TTC549 (cell line): ENCODE measurements around the gene RAPSN.
"Not testable (repeated sequence)": the region's sequence is repeated elsewhere in the genome, so short reads cannot be mapped to it uniquely, and the experiment has no call there.

Experiments used
- FAIRE-seq: peaks from 2 replicates; lab custom pipeline; 2012; peaks lifted over from hg19 to GRCh38; lab: Jason Lieb, UNC

Gene RAPSN

DNA sequence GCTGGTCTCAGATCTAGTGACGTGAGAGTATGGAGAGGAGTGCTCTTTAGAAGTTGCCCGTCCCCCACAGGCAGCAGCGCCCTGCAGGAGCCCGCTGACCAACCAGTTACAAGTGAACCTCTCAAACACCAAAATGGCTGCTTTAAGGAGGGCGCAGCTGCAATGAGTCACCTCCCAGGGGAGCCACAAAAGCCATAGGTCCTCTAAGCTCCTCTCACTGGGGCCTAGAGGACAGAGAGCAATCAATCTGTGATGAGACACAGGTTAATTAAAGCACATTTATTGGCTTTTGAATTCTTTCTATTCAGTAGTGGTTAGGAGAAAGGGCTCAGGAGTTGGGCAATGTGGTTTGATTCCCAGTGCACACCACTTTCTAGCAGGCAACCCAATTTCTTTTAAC lies 15.5 kb upstream of the RAPSN start:
- FAIRE-seq: no peak

DNA sequence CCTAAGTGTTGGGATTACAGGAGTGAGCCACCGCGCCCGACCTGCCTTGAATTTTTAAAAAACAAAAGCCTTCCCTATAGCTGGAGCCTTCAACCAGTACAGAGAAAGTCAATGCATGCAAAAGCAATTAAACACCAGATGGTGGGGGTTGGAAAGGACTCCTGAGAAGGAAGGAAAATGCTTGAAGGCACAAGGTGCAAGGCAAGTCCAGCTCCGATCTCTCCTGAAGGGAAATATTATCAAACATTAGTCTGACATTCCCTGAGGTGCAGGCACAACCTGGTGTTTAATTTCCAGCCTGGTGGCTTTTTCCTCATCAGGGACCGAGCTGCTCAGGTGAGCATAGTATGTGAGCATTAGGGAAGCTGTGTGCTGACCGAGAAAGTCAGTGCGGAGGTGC lies 12.9 kb upstream of the RAPSN start:
- FAIRE-seq: no peak

DNA sequence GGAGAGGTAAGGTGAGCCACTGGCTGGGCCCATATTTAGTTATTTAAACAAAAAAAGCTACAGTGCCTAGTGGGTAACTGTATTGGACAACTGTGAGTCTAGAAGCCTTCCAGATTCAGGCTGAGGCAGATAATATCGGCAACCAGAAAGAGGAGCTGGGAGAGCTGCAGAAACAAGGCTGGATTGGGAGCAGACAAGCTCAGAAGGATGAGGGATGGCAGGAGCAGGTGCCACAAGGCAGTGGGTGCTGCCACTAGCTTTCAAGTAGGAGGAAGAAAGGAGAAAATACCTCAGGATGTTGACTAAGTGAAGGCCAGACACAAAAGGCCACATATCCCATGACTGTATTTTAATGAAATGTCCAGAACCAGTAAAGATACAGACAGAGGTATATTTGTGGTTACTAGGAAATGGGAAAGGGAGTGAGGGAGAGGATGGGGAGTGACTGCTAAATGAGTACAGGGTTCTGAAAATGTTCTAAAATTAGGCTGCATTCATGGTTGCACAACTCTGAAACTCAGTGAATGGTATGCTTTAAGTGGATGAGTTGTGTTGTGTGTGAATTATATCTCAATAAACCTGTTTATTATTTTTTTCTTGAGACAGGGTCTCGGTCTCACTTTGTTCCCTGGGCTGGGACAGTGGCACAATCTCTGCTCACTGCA lies 11.8 kb upstream of the RAPSN start:
- FAIRE-seq: no peak

DNA sequence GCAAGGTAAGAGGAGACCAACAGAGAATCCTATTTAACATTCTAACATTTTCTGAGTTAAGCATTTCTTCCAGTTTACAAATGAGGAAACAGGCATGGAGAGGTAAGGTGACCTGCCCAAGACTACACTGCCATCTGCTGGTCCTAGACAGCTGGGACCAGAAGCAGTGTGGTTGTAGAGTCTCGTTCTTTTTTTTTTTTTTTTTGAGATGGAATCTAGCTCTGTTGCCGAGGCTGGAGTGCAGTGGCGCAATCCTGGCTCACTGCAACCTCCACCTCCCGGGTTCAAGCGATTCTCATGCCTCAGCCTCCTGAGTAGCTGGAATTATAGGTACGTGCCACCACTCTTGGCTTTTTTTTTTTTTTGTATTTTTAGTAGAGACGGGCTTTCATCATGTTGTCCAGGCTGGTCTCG lies 5.3 kb upstream of the RAPSN start:
- FAIRE-seq: not testable (repeated sequence)

DNA sequence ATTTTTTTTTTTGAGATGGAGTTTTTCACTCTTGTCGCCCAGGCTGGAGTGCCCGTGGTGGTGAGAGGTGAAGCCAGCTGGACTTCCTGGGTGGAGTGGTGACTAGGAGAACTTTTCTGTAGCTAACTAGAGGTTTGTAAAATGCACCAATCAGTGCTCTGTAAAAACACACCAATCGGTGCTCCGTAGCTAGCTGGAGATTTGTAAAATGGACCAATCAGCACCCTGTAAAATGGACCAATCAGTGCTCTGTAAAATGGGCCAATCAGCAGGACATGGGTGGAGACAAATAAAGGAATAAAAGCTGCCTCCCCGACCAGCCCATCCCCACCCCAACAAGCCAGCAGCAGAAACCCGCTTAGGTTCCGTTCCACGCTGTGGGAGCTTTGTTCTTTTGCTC lies 4.4 kb upstream of the RAPSN start:
- no peak for FAIRE-seq

DNA sequence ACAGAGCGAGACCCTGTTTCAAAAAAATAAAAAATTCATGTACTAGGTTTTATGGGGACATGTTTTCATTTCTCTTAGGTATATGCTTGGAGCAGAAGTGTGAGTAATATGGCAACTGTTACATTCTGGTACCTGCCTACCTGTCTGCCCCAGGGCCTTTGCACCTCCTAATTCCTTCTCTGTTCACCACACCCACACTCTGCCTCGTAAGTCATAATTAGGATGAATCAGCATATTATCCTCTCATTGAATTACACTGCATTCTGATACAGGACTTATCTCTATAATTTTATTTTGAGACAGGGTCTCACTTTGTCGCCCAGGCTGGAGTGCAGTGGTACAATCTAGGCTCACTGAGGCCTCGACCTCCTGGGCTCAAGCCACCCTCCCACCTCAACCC lies 3.1 kb upstream of the RAPSN start:
- no peak for FAIRE-seq

DNA sequence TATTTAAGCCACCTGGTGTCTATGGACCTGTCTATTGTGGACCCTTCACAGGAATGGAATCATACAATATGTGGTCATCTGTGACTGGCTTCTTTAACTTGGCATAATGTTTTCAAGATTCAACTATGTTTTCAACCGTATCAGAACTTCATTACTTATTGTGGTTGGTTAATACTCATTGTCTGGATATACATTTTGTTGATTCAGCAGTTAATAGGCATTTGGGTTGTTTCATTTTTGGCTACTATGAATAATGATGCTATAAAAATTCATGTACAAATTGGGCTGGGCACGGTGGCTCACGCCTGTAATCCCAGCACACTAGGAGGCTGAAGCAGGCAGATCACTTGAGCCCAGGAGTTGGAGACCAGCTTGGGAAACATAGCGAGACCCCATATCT lies 2.5 kb upstream of the RAPSN start:
- FAIRE-seq: no peak

DNA sequence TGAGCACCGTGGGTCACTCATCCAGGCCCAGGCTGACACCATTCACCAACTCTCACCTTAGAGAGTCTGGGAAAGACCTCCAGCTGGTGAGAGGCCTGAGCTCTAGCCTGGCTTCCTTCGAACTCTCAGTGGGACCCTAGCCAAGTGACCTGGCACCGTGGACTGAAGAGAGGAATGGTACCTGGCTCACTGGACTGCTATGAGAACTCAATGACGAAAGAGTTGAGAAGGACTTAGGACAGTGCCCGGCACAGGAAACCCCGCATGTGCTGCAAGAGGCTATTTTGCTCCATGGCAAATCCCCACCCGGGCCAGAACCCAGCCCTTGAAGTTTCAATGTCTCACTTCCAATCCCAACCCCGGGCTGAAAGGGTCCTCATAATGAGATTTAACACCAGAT lies 605 bp upstream of the RAPSN start:
- FAIRE-seq: no peak

DNA sequence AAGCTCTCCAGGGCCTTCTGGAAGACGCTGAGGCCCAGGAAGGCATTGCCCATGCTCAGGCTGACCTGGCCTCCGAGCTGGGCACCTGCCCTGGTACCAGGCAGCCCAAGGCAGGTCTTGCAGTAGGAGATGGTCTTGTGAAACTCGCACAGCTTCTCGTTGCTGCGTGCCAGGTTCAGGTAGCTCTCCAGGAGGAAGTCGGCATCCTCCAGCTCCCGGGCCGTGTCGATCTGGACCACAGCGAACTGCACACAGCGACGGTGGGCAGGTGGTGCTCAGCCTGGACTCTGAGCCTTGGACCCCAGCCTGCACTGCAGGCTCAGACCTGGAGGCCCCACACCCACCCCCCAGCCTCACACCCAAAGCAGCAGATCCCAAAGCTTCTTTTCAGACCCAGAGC lies 1.0 kb downstream of the RAPSN start:
- no peak for FAIRE-seq

DNA sequence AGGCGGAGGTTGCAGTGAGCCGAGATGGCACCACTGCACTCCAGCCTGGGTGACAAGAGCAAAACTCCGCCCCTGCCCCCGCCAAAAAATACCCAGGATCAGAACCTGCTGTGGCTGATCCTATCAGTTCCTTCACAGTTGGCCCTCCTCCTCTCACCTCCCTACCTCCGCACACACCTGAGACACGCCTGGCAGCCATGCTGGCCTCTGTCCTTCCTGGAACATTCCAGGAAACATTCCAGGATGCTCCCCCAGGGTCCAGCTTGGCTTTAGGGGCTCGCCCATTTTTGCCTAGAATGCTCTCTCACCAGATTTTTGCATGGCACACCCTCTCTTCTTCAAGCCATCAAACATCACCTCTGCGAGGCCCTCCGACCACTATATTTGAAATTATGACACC lies 2.1 kb downstream of the RAPSN start:
- FAIRE-seq: no peak

DNA sequence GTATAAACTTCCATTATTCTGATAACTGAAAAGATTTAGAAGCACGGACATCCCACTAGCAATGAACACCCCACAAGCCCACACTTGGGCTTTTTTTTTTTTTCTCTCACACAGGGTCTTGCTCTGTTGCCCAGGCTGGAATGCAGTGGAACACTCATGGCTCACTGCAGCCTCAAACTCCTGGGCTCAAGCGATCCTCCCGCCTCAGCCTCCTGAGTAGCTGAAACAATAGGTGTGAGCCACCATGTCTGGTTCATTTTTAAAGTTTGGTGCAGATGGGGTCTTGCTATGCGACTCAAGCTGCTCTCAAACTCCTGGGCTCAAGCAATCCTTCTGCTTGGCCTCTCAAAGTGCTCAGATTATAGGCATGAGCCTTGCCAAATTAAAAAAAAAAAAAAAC lies 3.1 kb downstream of the RAPSN start:
- FAIRE-seq: no peak

DNA sequence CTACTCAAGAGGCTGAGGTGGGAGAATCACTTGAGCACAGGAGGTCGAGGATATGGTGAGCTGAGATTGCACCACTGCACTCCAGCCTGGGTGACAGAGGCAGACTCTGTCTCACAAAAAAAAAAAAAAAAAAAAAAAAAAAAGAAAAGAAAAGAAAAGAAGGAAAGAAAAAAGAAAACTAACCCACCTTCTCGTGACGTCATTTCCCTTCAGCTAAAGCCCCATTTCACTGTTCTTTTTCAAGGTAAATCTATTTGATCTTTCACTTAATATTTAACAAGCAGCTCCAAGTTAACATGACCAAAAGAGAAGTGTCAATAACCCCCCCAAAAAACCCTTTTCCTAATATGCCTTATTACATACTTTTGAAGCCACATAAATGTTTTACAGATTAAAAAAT lies 5.1 kb downstream of the RAPSN start:
- no peak for FAIRE-seq

DNA sequence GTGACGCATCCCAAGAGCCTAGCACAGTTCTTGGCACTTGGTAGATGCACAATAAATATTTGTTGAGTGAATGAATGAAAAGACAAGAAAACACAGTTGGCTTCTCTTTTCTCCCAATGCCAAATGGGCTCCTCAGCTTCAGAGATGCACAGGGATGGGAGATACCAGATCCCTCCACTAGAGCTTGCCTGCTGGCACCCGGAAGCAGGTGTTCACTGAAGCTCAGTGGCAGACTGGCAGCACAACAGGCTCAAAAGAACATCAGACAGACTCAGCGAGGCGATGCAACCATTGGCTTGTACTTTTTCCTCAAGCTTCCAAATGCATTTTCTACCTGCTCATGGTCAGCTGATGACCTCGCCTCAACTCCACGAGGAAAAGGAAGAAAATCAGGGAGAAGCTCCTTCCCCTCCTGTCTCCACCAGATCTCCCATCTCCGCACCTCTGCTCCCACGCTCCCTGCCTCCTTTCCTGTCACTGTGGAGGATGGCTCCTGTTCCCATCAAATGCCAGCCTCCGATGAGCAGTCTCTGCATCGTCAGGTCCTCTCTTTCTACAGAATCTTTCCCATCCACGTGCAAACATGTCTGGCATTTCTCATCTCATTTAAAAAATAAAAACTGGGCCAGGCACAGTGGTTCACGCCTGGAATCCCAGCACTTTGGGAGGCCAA lies 5.8 kb downstream of the RAPSN start:
- no peak for FAIRE-seq

DNA sequence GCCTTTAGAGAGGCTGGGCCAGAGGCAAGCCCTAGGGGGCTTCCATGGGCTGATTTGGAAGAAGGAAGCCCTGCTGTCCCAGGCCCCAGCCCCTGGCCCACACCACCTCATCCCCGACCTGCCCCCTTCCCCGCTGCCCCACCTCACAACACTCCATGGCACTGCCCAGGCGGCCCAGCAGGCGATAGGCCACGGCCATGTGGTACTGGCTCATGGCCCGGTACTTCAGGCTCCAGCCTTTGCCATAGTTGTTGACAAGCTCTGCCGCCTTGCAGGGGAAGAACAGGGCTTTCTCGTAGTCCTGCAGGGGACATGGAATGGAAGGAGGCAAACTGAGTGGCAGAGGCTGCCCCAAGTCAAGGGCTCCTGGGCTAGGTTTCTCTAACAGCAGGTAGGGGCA lies 6.4 kb downstream of the RAPSN start:
- no peak for FAIRE-seq

DNA sequence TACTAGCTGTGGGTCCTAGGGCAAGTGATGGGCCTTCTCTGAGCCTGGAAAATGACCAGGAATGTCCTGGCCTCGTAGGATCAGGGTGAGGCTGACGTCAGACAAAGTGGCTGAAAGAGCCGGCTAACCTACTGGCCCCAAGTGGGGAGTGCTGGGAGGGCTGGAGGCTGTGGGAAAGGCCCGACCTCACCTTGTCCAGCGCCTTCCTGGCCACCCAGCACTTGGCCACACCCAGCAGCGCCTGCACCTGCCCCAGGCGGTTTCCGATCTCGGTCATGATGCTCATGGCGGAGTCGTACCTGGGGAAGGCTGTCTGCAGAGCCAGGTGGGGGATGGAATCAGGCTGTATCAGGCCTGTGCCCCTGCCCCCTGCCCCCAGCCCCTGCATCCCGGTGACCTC lies 7.5 kb downstream of the RAPSN start:
- no peak for FAIRE-seq

DNA sequence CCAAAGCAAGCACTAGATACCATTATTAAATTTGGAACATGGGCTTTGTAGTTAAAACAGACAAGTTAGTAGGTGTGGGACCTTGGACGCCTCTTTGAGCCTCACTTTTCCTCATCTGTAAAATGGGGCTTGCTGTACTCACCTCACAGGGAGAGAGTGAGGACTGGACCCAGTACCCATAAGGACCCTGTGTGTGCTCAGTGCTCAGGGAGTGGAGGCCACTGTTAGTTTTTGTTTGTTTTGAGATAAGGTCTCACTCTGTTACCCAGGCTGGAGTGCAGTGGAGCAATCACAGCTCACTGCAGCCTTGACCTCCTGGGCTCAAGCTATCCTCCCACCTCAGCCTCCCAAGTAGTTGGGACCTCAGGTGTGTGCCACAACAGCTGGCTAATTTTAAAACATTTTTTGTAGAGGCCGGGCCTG lies 8.9 kb downstream of the RAPSN start:
- no peak for FAIRE-seq

DNA sequence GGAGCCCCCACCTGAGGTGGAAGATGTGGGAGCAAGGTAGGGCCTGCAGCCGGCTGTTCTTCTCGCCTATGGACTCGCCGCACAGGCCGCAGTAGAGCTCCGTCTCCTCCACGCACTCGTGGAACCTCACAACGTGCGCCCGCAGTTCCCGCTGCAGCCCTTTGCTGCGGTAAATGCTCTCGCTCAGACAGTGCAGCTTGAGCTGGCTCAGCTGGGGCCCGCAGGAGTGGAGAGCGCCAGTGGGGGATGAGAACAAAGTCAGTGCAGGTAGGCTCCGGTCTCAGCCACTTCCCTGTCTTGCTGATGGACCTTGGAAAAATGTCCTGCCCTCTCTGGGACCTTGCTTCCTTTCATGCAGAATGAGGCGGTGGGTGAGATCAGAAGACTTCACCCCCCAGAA lies 10.2 kb downstream of the RAPSN start:
- no peak for FAIRE-seq

DNA sequence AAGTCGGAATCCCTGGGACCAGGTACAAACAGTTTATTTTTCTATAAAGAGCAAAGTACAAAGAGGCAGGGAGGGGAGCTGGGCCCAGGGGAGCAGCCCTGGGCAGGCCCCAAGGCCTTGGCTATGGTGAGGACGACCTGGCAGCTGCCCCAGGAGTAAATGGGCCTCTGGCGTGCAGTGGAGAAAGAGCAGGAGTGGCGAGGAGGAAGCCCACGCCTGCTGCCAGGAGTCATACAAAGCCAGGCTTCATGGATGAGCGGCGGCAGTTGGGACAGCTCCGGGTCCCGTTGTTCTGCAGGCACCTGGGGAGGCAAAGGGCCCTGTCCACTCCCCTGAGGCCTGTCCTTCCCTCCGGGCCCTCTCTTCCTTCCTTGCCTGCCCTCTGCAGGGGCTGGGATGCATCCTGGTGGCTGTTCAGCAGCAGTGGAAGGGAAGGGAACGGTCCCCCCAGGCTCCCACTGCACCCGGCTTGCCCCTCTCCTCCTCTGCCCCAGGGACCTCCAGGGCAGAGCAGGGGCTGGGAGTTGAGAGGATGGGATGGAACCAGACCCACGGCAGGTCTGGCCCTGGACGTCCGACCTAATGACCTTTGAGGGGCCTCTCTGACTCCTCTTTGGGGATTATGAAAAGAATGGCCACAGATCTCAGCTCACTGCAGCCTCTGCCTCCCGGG lies 11.1 kb downstream of the RAPSN start:
- FAIRE-seq: no peak

DNA sequence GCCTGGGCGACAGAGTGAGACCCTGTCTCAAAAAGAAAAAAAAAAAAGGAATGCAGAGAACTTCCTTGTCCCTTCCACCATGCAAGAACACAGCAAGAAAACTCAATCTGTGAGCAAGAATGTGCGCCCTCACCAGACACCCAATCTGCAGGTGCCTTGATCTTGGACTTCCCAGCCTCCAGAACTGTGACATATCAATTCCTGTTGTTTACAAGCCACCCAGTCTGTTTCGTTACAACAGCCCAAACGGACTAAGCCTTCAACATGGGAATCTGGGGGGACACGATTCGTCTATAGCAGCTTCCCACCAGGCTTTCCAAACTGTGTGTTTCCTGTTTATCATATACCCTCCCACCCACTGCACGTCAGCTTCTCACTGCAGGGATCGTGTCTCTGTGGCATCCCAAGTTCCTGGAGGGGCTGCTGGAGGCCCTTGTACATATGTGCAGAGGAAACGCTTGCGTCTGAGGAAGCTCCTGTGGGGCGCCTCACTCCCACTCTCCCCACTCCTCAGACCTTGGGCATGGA lies 11.7 kb downstream of the RAPSN start:
- FAIRE-seq: no peak

DNA sequence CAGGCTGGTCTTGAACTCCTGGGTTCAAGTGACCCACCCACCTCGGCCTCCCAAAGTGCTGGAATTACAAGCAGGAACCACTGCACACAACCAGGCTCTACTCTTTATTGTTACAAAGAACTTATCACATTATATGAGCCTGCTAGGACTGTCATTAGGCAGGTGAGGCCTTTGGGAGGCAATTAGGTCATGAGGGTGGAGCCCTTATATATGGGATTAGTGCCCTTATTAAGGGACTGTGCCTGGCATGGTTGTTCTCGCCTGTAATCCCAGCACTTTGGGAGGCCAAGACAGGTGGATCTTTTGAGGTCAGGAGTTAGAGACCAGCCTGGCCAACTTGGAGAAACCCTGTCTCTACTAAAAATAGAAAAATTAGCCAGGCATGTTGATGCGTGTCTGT lies 12.2 kb downstream of the RAPSN start:
- no peak for FAIRE-seq

DNA sequence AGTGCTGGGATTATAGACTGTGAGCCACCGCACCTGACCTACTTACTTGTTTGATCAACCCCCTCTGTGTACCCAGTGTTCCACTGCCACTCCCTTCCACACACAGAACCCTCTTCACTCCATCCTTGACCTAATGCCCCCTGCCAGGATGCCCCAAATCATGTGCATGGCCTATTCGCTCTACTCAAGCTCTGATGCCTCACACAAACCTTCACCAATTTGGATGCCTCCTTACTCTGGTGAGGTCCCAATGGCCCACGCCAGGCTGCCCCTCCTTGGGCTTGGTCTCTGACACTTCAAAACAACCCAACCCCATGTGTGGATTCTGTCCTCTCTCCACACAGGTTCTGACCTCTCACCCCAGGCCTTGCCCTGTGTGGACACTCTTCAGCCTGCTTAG lies 13.2 kb downstream of the RAPSN start:
- no peak for FAIRE-seq

DNA sequence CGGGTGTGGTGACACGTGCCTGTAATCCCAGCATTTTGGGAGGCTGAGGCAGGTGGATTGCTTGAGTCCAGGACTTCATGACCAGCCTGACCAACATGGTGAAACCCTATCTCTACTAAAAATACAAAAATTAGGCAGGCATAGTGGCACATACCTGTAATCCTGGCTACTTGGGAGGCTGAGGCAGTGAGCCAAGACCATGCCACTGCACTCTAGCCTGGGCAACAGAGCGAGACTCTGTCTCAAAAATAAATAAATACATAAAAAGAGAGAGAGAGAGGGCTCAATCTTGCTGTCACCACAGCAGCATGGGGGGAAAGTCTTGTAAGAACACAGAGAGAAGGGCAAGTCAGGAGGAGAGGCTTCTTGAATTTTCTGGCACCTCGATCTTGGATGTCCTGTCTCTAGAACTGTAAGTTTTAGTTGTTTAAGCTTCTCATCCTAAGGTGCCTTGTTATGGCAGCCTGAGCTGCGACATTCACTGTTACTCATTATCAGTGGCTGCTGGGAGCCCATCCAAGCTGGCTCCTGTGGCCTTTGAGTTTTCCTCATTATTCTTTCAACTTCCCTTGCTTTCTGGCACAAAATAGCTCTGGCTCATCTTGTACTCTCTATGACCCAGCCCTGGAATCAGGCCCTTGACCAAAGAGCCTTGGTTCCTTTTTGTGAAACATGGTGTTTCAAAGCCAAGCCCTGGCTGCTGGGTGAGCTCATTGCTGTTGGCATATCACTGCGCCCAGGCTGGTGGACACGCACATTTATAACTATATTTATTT lies 14.7 kb downstream of the RAPSN start:
- no peak for FAIRE-seq

DNA sequence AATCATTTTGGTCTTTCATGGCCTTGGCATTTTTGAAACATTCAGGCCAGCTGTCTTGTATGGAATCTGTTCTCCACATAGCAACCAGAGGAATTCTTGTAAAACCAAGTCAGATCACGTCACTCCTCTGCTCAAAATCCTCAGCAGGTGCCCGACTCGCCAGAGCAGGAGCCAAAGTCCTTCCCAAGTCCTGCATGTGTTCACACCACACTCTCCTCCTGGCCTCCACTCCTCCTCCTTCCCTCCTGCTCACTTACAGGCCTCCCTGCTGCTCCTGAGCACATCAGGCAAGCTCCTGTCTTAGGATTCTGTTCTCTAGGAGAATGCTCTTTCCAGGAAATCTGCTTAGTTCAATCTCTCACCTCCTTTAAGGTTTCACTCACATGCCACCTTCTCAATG lies 15.8 kb downstream of the RAPSN start:
- no peak for FAIRE-seq
